Measurements from ENCODE around the gene EMP1. TPM values are rescaled to one million over a fixed set of nuclear protein-coding genes. Genes with fewer than 3 reads are reported as not detected.

EMP1 gene
- total RNA-seq, 1 donor from 2014 or later, result 273 TPM

- no peaks in the 10 kb centered on the region for H3K36me3 Mint-ChIP-seq (ENCODE audit: low read depth, unreplicated experiment)
- H3K4me1 Mint-ChIP-seq (ENCODE audit: unreplicated experiment), result no peaks in the 10 kb centered on the region
- H3K4me3 Mint-ChIP-seq (ENCODE audit: unreplicated experiment), result no peak overlapping the region
- no peak for DNase-seq (ENCODE audit: low spot score)
- no peak overlapping the region for H3K27ac Mint-ChIP-seq (ENCODE audit: unreplicated experiment)
- TF ChIP-seq CTCF (IDR thresholded peaks at IDR 0.05; ENCODE audit: unreplicated experiment), result no peak
- H3K9me3 Mint-ChIP-seq (ENCODE audit: unreplicated experiment), result no peaks in the 10 kb centered on the region
- H3K27me3 Mint-ChIP-seq (ENCODE audit: unreplicated experiment), result peaks cover 1% of the 10 kb centered on the region
Observed at GRCh38 chr12:13242936-13243335, 46.4 kb downstream of the EMP1 start.

- Mint-ChIP-seq H3K36me3 (ENCODE audit: low read depth, unreplicated experiment) (no peaks in the 10 kb centered on the region), H3K9me3 (ENCODE audit: unreplicated experiment) (no peaks in the 10 kb centered on the region), H3K27ac (ENCODE audit: unreplicated experiment) (no peak overlapping the region), H3K4me3 (ENCODE audit: unreplicated experiment) (no peak overlapping the region), H3K4me1 (ENCODE audit: unreplicated experiment) (no peaks in the 10 kb centered on the region), H3K27me3 (ENCODE audit: unreplicated experiment) (peaks cover 1% of the 10 kb centered on the region)
- no peak for DNase-seq (ENCODE audit: low spot score)
- no peak for TF ChIP-seq CTCF (IDR thresholded peaks at IDR 0.05; ENCODE audit: unreplicated experiment)
Observed at GRCh38 chr12:13243516-13244070, 47.1 kb downstream of the EMP1 start.

GRCh38 chr12:13247596-13247995 lies 51.1 kb downstream of the EMP1 start:
- TF ChIP-seq CTCF (IDR thresholded peaks at IDR 0.05; ENCODE audit: unreplicated experiment), result no peak
- no peaks in the 10 kb centered on the region for H3K9me3 Mint-ChIP-seq (ENCODE audit: unreplicated experiment)
- H3K27ac Mint-ChIP-seq (ENCODE audit: unreplicated experiment), result no peak overlapping the region

GRCh38 chr12:13248964-13249363 lies 52.4 kb downstream of the EMP1 start:
- no peak overlapping the region for H3K27ac Mint-ChIP-seq (ENCODE audit: unreplicated experiment)
- no peaks in the 10 kb centered on the region for H3K9me3 Mint-ChIP-seq (ENCODE audit: unreplicated experiment)
- no peaks in the 10 kb centered on the region for H3K27me3 Mint-ChIP-seq (ENCODE audit: unreplicated experiment)
- H3K4me1 Mint-ChIP-seq (ENCODE audit: unreplicated experiment), result peaks cover 2% of the 10 kb centered on the region
- no peak for TF ChIP-seq CTCF (IDR thresholded peaks at IDR 0.05; ENCODE audit: unreplicated experiment)
- no peak overlapping the region for H3K4me3 Mint-ChIP-seq (ENCODE audit: unreplicated experiment)
- no peaks in the 10 kb centered on the region for H3K36me3 Mint-ChIP-seq (ENCODE audit: low read depth, unreplicated experiment)
- no peak for DNase-seq (ENCODE audit: low spot score)

More at GRCh38 chr12:13247596-13247995, 51.1 kb downstream of the EMP1 start:
- Mint-ChIP-seq H3K4me3 (ENCODE audit: unreplicated experiment) (no peak overlapping the region), H3K36me3 (ENCODE audit: low read depth, unreplicated experiment) (no peaks in the 10 kb centered on the region), H3K4me1 (ENCODE audit: unreplicated experiment) (peaks cover 2% of the 10 kb centered on the region), H3K27me3 (ENCODE audit: unreplicated experiment) (no peaks in the 10 kb centered on the region)
- DNase-seq (ENCODE audit: low spot score), result no peak

GRCh38 chr12:13250416-13250815 lies 53.9 kb downstream of the EMP1 start:
- no peak for TF ChIP-seq CTCF (IDR thresholded peaks at IDR 0.05; ENCODE audit: unreplicated experiment)
- DNase-seq (ENCODE audit: low spot score), result no peak
- H3K4me1 Mint-ChIP-seq (ENCODE audit: unreplicated experiment), result peaks cover 2% of the 10 kb centered on the region
- H3K27me3 Mint-ChIP-seq (ENCODE audit: unreplicated experiment), result no peaks in the 10 kb centered on the region
- H3K36me3 Mint-ChIP-seq (ENCODE audit: low read depth, unreplicated experiment), result no peaks in the 10 kb centered on the region
- H3K9me3 Mint-ChIP-seq (ENCODE audit: unreplicated experiment), result no peaks in the 10 kb centered on the region
- no peak overlapping the region for H3K4me3 Mint-ChIP-seq (ENCODE audit: unreplicated experiment)
- no peak overlapping the region for H3K27ac Mint-ChIP-seq (ENCODE audit: unreplicated experiment)
